Progenitor cell of endocrine pancreas (in vitro differentiated cells): ENCODE results near the gene ANXA9. TPM values are rescaled to one million over a fixed set of nuclear protein-coding genes. Genes with fewer than 3 reads are reported as not detected.

Experiments used
- DNase-seq: peaks from one replicate; pipeline ENCODE4 v3.0.0; 2021; ENCODE audit warnings: low spot score; ENCODE audit not compliant: unreplicated experiment
- H3K27ac Mint-ChIP-seq: 2 replicates; pipeline ENCODE4 v1.8.0; 2021; ENCODE audit warnings: mild to moderate bottlenecking, moderate library complexity, mixed read lengths
- H3K27me3 Mint-ChIP-seq: 2 replicates; pipeline ENCODE4 v1.8.0; 2021; ENCODE audit warnings: mixed read lengths
- H3K36me3 Mint-ChIP-seq: 2 replicates; pipeline ENCODE4 v1.8.0; 2022; ENCODE audit warnings: mixed read lengths; ENCODE audit not compliant: insufficient read depth
- H3K4me1 Mint-ChIP-seq: 2 replicates; pipeline ENCODE4 v1.8.0; 2021; ENCODE audit warnings: low read depth, mixed read lengths
- H3K4me3 Mint-ChIP-seq: 2 replicates; pipeline ENCODE4 v1.8.0; 2021; ENCODE audit warnings: low read depth, mild to moderate bottlenecking, moderate library complexity, mixed read lengths
- H3K9me3 Mint-ChIP-seq: 2 replicates; pipeline ENCODE4 v1.8.0; 2021; ENCODE audit warnings: low read depth, mixed read lengths
- total RNA-seq: library from RNA; stranded (reverse); gene quantifications from 2 replicates; pipeline ENCODE4 v1.2.1, GENCODE V29; 2021
- TF ChIP-seq, protein P1 (sequence below): fragments of 200-600 bp; sonication (generic); IDR thresholded peaks from one replicate; pipeline ENCODE4 v1.5.0; 2021; ENCODE audit warnings: antibody characterized with exemption, mild to moderate bottlenecking; ENCODE audit not compliant: unreplicated experiment

Gene ANXA9
- total RNA-seq, 1 donor from 2014 or later: 3.5 TPM

DNA sequence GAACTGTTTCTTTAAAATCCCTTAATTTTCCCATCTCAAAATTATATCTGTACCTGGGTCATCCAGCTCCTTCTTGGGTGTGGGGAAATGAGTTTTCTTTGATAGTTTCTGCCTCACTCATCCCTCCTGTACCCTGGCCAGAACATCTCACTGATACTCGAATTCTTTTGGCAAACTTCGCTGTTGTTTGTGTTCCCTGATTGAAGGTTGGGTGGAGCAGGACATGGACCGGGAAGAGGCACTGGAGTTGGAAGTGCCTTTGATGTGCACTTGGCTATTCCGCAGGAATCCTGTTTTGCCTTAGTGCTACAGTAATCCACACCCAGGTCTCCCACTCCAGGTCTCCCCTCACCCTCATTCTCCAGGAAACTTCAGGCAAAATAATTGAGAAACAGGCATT, 13.4 kb downstream of the ANXA9 start:
- H3K4me3 Mint-ChIP-seq: no peak overlapping the region
- H3K27ac Mint-ChIP-seq: no peak overlapping the region
- H3K36me3 Mint-ChIP-seq: peaks cover 6% of the 10 kb centered on the region
- H3K27me3 Mint-ChIP-seq: no peaks in the 10 kb centered on the region
- H3K9me3 Mint-ChIP-seq: no peaks in the 10 kb centered on the region
- DNase-seq: no peak
- TF ChIP-seq, protein P1, sequence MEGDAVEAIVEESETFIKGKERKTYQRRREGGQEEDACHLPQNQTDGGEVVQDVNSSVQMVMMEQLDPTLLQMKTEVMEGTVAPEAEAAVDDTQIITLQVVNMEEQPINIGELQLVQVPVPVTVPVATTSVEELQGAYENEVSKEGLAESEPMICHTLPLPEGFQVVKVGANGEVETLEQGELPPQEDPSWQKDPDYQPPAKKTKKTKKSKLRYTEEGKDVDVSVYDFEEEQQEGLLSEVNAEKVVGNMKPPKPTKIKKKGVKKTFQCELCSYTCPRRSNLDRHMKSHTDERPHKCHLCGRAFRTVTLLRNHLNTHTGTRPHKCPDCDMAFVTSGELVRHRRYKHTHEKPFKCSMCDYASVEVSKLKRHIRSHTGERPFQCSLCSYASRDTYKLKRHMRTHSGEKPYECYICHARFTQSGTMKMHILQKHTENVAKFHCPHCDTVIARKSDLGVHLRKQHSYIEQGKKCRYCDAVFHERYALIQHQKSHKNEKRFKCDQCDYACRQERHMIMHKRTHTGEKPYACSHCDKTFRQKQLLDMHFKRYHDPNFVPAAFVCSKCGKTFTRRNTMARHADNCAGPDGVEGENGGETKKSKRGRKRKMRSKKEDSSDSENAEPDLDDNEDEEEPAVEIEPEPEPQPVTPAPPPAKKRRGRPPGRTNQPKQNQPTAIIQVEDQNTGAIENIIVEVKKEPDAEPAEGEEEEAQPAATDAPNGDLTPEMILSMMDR: no peak
- H3K4me1 Mint-ChIP-seq: no peaks in the 10 kb centered on the region

DNA sequence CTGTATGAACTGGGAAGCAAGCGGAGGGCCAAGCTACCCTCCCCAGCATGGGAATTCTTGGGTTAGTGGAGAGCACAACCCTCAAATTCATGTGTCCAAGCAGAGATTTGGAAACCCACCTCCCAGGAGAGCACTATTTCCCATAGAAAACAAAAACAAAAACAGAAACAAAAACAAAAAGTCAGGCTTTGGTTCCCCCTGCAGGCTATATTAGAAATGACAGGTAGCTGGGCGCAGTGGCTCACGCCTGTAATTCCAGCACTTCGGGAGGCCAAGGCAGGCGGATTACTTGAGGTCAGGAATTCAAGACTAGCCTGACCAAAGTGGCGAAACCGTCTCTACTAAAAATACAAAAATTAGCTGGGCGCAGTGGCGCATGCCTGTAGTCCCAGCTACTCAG, 13.8 kb downstream of the ANXA9 start:
- H3K36me3 Mint-ChIP-seq: peaks cover 8% of the 10 kb centered on the region
- TF ChIP-seq, protein P1: peak; percentile 86
- H3K27me3 Mint-ChIP-seq: no peaks in the 10 kb centered on the region
- H3K9me3 Mint-ChIP-seq: no peaks in the 10 kb centered on the region
- no peak overlapping the region for H3K4me3 Mint-ChIP-seq
- H3K4me1 Mint-ChIP-seq: no peaks in the 10 kb centered on the region
- no peak for DNase-seq
- no peak overlapping the region for H3K27ac Mint-ChIP-seq

DNA sequence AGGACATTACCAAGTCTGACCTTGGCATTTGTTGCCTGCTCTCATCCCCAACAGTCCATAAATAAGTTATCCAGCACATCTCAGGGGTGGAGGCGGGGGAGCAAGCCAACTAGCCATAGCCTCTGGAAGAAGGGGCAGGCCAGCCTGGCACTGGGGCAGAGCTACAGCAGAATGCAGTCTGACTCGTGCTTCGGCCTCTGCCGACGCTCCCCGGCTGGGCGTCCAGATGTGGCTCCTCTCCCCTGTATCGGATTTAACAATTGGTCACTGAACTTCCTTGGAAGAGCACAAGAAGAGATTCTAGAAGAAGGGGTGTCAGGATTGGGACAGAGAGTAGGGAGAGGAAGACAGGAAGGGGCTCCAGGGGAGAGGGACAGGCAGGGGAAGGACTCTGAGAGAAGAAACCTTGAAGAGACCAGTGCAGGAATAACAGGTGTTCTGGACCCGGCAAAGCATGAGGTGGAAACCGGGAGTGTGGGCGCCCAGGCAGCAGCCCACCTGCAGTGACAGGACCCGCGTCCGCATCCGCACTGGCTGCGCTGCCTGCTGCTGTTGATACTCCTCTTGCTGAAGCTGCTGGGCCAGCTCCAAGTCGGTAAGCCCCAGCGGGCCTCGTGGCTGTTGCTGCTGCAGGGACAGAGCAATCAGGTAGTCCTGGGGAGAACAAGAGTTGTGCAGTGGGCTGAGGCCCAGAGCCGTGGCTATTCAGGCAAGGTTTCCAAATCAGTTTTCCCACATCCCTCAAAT, 15.2 kb downstream of the ANXA9 start:
- no peak for DNase-seq
- no peak overlapping the region for H3K4me3 Mint-ChIP-seq
- TF ChIP-seq, protein P1: no peak
- peak overlapping the region; percentile 25 for H3K27ac Mint-ChIP-seq
- no peaks in the 10 kb centered on the region for H3K27me3 Mint-ChIP-seq
- no peaks in the 10 kb centered on the region for H3K9me3 Mint-ChIP-seq
- peaks cover 13% of the 10 kb centered on the region for H3K36me3 Mint-ChIP-seq
- no peaks in the 10 kb centered on the region for H3K4me1 Mint-ChIP-seq

DNA sequence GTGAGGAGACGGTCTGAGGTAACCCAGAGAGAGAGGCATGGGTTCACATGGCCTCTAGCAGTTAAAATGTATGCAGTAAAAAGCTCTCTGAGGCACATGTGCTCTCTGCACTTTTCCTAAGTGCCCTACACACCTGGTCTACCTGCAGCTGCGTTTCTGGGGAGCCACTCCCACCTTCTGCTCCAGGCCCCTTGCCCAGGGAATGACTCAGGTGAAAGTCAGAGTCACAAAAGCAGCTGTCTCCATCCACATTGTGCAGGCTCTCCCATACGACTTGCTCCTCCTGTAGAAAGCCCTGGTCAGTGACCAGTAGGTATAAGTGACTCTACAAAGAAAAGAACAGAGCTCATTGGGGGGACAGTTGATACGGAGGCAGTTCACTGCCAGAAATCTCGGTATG, 15.9 kb downstream of the ANXA9 start:
- TF ChIP-seq, protein P1: no peak

DNA sequence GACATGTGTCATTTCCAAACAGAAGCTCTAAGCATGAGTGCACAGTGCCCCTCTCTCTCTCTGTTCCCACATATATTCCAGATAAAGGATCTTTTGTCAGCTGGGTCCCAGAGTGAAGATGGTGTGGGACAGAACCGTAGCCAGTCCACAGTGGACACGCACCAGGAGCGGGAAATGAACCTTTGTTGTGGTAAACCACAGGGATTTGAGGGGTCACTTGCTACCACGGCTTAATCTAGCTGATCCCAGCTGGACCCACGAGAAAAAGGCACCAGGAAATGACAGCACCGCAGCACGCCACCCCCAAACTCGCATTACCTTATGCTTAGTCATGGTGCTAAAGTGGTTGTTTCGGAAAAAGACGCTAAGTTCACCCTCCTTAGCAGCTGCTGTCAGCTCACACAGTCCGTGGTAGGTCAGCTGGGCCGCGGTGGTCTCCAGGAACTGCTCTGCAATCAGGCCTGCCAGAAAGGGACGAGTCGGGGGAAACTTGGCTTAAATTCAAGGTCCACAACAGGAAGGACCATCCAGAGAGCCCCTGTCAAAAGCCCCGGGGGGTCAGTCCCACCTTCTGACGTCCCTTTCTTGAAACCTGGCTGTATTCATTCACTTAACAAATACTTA, 17.1 kb downstream of the ANXA9 start:
- Mint-ChIP-seq H3K27me3 (no peaks in the 10 kb centered on the region), H3K36me3 (peaks cover 15% of the 10 kb centered on the region), H3K9me3 (no peaks in the 10 kb centered on the region), H3K4me3 (no peak overlapping the region), H3K27ac (no peak overlapping the region), H3K4me1 (peaks cover 9% of the 10 kb centered on the region)
- DNase-seq: no peak
- TF ChIP-seq, protein P1: no peak

More for the DNA sequence above, 15.9 kb downstream of the ANXA9 start:
- no peak overlapping the region for H3K27ac Mint-ChIP-seq
- peaks cover 5% of the 10 kb centered on the region for H3K4me1 Mint-ChIP-seq
- no peak for DNase-seq
- peaks cover 15% of the 10 kb centered on the region for H3K36me3 Mint-ChIP-seq
- H3K9me3 Mint-ChIP-seq: no peaks in the 10 kb centered on the region
- no peak overlapping the region for H3K4me3 Mint-ChIP-seq
- no peaks in the 10 kb centered on the region for H3K27me3 Mint-ChIP-seq
